K562 (cell line): ENCODE results near the gene MAN1B1. TPM values are rescaled to one million over a fixed set of nuclear protein-coding genes. Genes with fewer than 3 reads are reported as not detected.

Experiments
- ATAC-seq: fragments of 200-7000 bp; cut with Tn5 transposase; 3 replicates; pipeline ENCODE4 v1.9.1; 2020; ENCODE audit warnings: moderate library complexity
- BruUV-seq: library from RNA; stranded (reverse); fragments of 400-500 nt; replicated peaks from 2 replicates; lab custom pipeline; 2021; lab: Mats Ljungman, UMichigan
- CTCF ChIA-PET: fragments of 300-600 bp; formaldehyde crosslinking; extraction: SDS; loops from one replicate; lab custom pipeline; 2021; ENCODE audit warnings: low intra/inter-chr PET ratio; lab: Yijun Ruan, JAX
- POLR2A ChIA-PET: fragments of 300-600, 350-650 bp; sonication (Branson Sonifier 250); formaldehyde crosslinking; extraction: SDS; loops from one replicate; lab custom pipeline; 2021; ENCODE audit warnings: antibody characterized with exemption, inconsistent platforms; lab: Yijun Ruan, JAX
- DNase-seq, 4 experiments: peaks; one replicate each; pipeline versions ENCODE4 v3.0.0 to v3.0.0-alpha.2; 2011 to 2018; ENCODE audit warnings: low spot score in 3 of 4, mixed read lengths in 3 of 4; ENCODE audit errors: extremely low read depth in 1 of 4
- FAIRE-seq: peaks from 2 replicates; lab custom pipeline; 2011; peaks lifted over from hg19 to GRCh38; lab: Jason Lieb, UNC
- H2AFZ ChIP-seq: 2 replicates; pipeline ENCODE4 v1.6.0; 2011; ENCODE audit warnings: low read depth, low read length, control low read depth, inconsistent platforms
- H3K27ac ChIP-seq: fragments of 200-600 bp; 3 replicates; pipeline ENCODE4 v1.8.0; 2011; ENCODE audit warnings: low read depth, mild to moderate bottlenecking, control low read depth, inconsistent platforms, low read length, moderate library complexity, mixed read lengths; ENCODE audit errors: extremely low read depth
- H3K27me3 ChIP-seq, 2 experiments: fragments of 300-600 bp in 1 of 2; 2 replicates in 1 of 2; 3 replicates in 1 of 2; pipeline versions ENCODE4 v1.6.0 to v1.8.0; 2011; ENCODE audit warnings: inconsistent platforms in 2 of 2, low read length in 2 of 2, mild to moderate bottlenecking in 1 of 2, mixed read lengths in 1 of 2, moderate library complexity in 1 of 2; ENCODE audit not compliant: control insufficient read depth in 2 of 2, insufficient read depth in 2 of 2
- H3K36me3 ChIP-seq: fragments of 300-600 bp; 3 replicates; pipeline ENCODE4 v1.8.0; 2011; ENCODE audit warnings: mild to moderate bottlenecking, low read length, inconsistent platforms; ENCODE audit not compliant: control insufficient read depth, insufficient read depth
- H3K4me1 ChIP-seq, 2 experiments: fragments of 200-600 bp in 1 of 2; replicated peaks in 1 of 2; 2 replicates in 1 of 2; 3 replicates in 1 of 2; pipeline versions ENCODE4 v1.5.1 to v1.8.0; 2011; ENCODE audit warnings: inconsistent platforms in 2 of 2, low read length in 2 of 2, mild to moderate bottlenecking in 1 of 2, mixed read lengths in 1 of 2, moderate library complexity in 1 of 2; ENCODE audit not compliant: control insufficient read depth in 2 of 2, insufficient read depth in 2 of 2
- H3K4me2 ChIP-seq: 2 replicates; pipeline ENCODE4 v1.6.1; 2011; ENCODE audit warnings: low read length, control low read depth, inconsistent platforms, mixed read lengths; ENCODE audit not compliant: insufficient read depth
- H3K4me3 ChIP-seq: fragments of 200-600 bp; sonication (generic), shearing (Covaris generic); 2 replicates; pipeline ENCODE4 v1.5.1; 2016; ENCODE audit warnings: control low read depth, inconsistent platforms
- H3K79me2 ChIP-seq: fragments of 200-600 bp; 3 replicates; pipeline ENCODE4 v1.8.0; 2011; ENCODE audit warnings: low read length, inconsistent platforms; ENCODE audit not compliant: control insufficient read depth, insufficient read depth
- H3K9ac ChIP-seq, 2 experiments: 2 replicates each; pipeline versions ENCODE4 v1.6.0 to v1.6.1; 2011; ENCODE audit warnings: low read depth in 2 of 2, low read length in 2 of 2, control low read depth in 1 of 2, inconsistent platforms in 1 of 2, mild to moderate bottlenecking in 1 of 2, mixed read lengths in 1 of 2; ENCODE audit not compliant: insufficient read depth in 1 of 2
- H3K9me1 ChIP-seq: one replicate; pipeline ENCODE4 v1.6.0; 2011; ENCODE audit warnings: inconsistent platforms, mild to moderate bottlenecking, low read length, moderate library complexity; ENCODE audit not compliant: control insufficient read depth, insufficient read depth
- H3K9me3 ChIP-seq: replicated peaks from 2 replicates; pipeline ENCODE4 v1.5.1; 2011; ENCODE audit warnings: low read depth, low read length, inconsistent platforms; ENCODE audit not compliant: control insufficient read depth, insufficient read depth
- H4K20me1 ChIP-seq: replicated peaks from 2 replicates; pipeline ENCODE4 v1.6.1; 2011; ENCODE audit warnings: low read length, inconsistent platforms, mixed read lengths; ENCODE audit not compliant: control insufficient read depth, insufficient read depth
- ATF1 ChIP-seq, 2 experiments: fragments of 450-650 bp in 1 of 2; IDR thresholded peaks; 2 replicates each; pipeline ENCODE4 v1.6.1; 2016; ENCODE audit warnings: missing compliant biosample characterization in 1 of 2, missing genetic modification characterization in 1 of 2
- CBFB ChIP-seq: sonication (generic); formaldehyde crosslinking; IDR thresholded peaks from 2 replicates; pipeline ENCODE4 v1.4.0; 2020; ENCODE audit warnings: mild to moderate bottlenecking, missing genetic modification reagents
- CTCF ChIP-seq, 3 experiments: IDR thresholded peaks in 2 of 3; conservative IDR thresholded peaks in 1 of 3; 2 replicates each; pipeline ENCODE4 v1.5.1; 2011 to 2012; ENCODE audit warnings: low read length in 3 of 3, mild to moderate bottlenecking in 3 of 3, control low read depth in 2 of 3, improper control_type of control experiment in 1 of 3, inconsistent platforms in 1 of 3, low read depth in 1 of 3, mixed read lengths in 1 of 3, moderate library complexity in 1 of 3; ENCODE audit not compliant: insufficient read depth in 2 of 3
- CTCFL ChIP-seq: IDR thresholded peaks from 2 replicates; pipeline ENCODE4 v1.6.1; 2011; ENCODE audit warnings: borderline replicate concordance, low read depth, mild to moderate bottlenecking, moderate library complexity, low read length; ENCODE audit not compliant: insufficient read depth, poor library complexity, severe bottlenecking
- JUNB ChIP-seq: fragments of 450-650 bp; formaldehyde crosslinking; conservative IDR thresholded peaks from 2 replicates; pipeline ENCODE4 v1.4.0; 2020; ENCODE audit warnings: mild to moderate bottlenecking
- PCBP2 ChIP-seq: fragments of 200-400 bp; formaldehyde crosslinking; IDR thresholded peaks from 2 replicates; pipeline ENCODE4 v1.6.1; 2018; ENCODE audit warnings: low read length, low read depth, mild to moderate bottlenecking, moderate library complexity; ENCODE audit not compliant: poor library complexity, severe bottlenecking
- PREB ChIP-seq: sonication (generic); formaldehyde crosslinking; IDR thresholded peaks from 2 replicates; pipeline ENCODE4 v1.8.1; 2023; ENCODE audit warnings: mild to moderate bottlenecking, missing genetic modification reagents
- SMC3 ChIP-seq: conservative IDR thresholded peaks from 2 replicates; pipeline ENCODE4 v1.6.1; 2011; ENCODE audit warnings: low read depth, low read length, improper control_type of control experiment; ENCODE audit not compliant: insufficient read depth
- ZNF274 ChIP-seq: IDR thresholded peaks from 2 replicates; pipeline ENCODE4 v1.6.1; 2011; ENCODE audit warnings: low read depth, mild to moderate bottlenecking, low read length, moderate library complexity, borderline replicate concordance
- WGBS: fragments of 100-300 bp; shearing (Covaris generic); methylation state at CpG from one replicate; pipeline ENCODE4 v1.1.6; 2016; ENCODE audit warnings: low coverage, mixed read lengths; ENCODE audit not compliant: insufficient coverage; ENCODE audit errors: missing lambda C conversion rate; 5-methylcytosine and 5-hydroxymethylcytosine counted together
- in situ Hi-C: fragments of 300-500 bp; cut with MboI; formaldehyde crosslinking; loops from 4 replicates; pipeline ENCODE4 v1.15.0; 2018; ENCODE audit warnings: inconsistent platforms, mixed read lengths
- intact Hi-C: fragments of 100-400 bp; cut with micrococcal nuclease; formaldehyde crosslinking; loops from 2 replicates; pipeline ENCODE4 v1.14.2; 2022
- polyA plus RNA-seq, 8 experiments: library from polyadenylated mRNA; depleted of rRNA in 4 of 8; stranded (reverse) in 5 of 8; unstranded in 3 of 8; fragments of >200 nt; fragmentation: Nextera tagmentation in 2 of 8; fragmentation: Illumina TruSeq in 1 of 8; extraction: Ambion mirVana in 2 of 8; extraction: Trizol in 1 of 8; gene quantifications; 2 replicates each; pipeline versions ENCODE4 v1.2.1 to v1.2.3, GENCODE V29; 2011 to 2014; ENCODE audit warnings: inconsistent platforms in 1 of 8, missing spikeins in 1 of 8
- total RNA-seq, 7 experiments: library from RNA; depleted of rRNA in 6 of 7; stranded (reverse); fragments of >200 nt in 6 of 7; fragmentation: Illumina TruSeq in 2 of 7; extraction: Trizol in 2 of 7; gene quantifications; 2 replicates each; pipeline versions ENCODE4 v1.2.1 to v1.2.3, GENCODE V29; 2011 to 2021; ENCODE audit warnings: low replicate concordance in 1 of 7

The MAN1B1 gene
- total and polyA plus RNA-seq, 9 of the 15 experiments (the other 6 are each of a cell fraction or from before 2014, with no cell fraction given), result 0.55 to 36.6 (median 27.3) TPM

- Histone ChIP-seq H3K27me3 (no peaks in the 10 kb centered on the region), H2AFZ (no peak overlapping the region), H4K20me1 (no peaks in the 10 kb centered on the region), H3K4me3 (no peak overlapping the region), H3K79me2 (no peaks in the 10 kb centered on the region), H3K27ac (no peak overlapping the region), H3K4me2 (no peak overlapping the region), H3K9ac (no peak overlapping the region), H3K9me3 (no peaks in the 10 kb centered on the region; the same call in 1 of the 2 replicates)
- ChIA-PET POLR2A (interaction anchor here (0.6 to 3.3 kb wide), 3 partner anchors 8 to 599 kb away, joined by 3 to 18 read pairs (median 3); partner anchors contain the start of gene MAN1B1), CTCF (no interaction called here)
- WGBS, result 83% methylated on average over 29 of the region's 30 CpGs
- in situ Hi-C loops, result no loop called here
- BruUV-seq, result no TSS peak
- intact Hi-C loops, result no loop called here
- no peak for FAIRE-seq
- TF ChIP-seq PREB (CRISPR knock-in tag), result no peak
- no peak for TF ChIP-seq CBFB
- TF ChIP-seq ATF1 (CRISPR knock-in tag; IDR thresholded peaks at IDR 0.05), result no peak
- no peak for TF ChIP-seq ATF1 (tag; IDR thresholded peaks at IDR 0.05)
- no peak for TF ChIP-seq ZNF274
- TF ChIP-seq CTCFL, result peak; percentile 86
- 0 out of 2 replicates have a peak, but pooled peaks have one; percentile 10 for TF ChIP-seq SMC3
- peak in 2 of 3 experiments; percentile 18 to 34; a peak in 1 of 6 replicates for TF ChIP-seq CTCF (IDR thresholded peaks at IDR 0.05 in 2 of 3, conservative IDR thresholded peaks at IDR 0.05 in 1 of 3; ENCODE audit: insufficient read depth in 2 of 3, low read depth in 1 of 3, low read length in 3 of 3)
- no peak for TF ChIP-seq PCBP2
- TF ChIP-seq JUNB (CRISPR knock-in tag), result no peak
- TF ChIP-seq, all 486 proteins: peak for 3
- Histone ChIP-seq H3K36me3 (peaks cover 60% of the 10 kb centered on the region; the same call in 2 of the 3 replicates), H3K9me1 (no peaks in the 10 kb centered on the region), H3K4me1 (peaks cover 0 to 11% of the 10 kb centered on the region in 2 experiments; a peak in 1 of 5 replicates)
- peak in 3 of 4 experiments; percentile 27 to 44 (median 35) for DNase-seq
- peak; percentile 90 for ATAC-seq
Observed at GRCh38 chr9:137095664-137096517, 9.1 kb downstream of the MAN1B1 start.
